Testis (tissue), 2 donors: ENCODE data around the gene PROM2.

Experiments
- POLR2A ChIP-seq: fragments of 450-650 bp; IDR thresholded peaks from one replicate; pipeline ENCODE4 v1.6.1; 2017; ENCODE audit warnings: antibody characterized with exemption, mild to moderate bottlenecking, moderate library complexity
- TF ChIP-seq, protein P1 (sequence below), 3 experiments: fragments of 450-650 bp in 2 of 3; fragments of 200-600 bp in 1 of 3; sonication (generic) in 1 of 3; IDR thresholded peaks; one replicate each; pipeline ENCODE4 v1.5.1; 2016 to 2019; ENCODE audit warnings: antibody characterized with exemption in 3 of 3, mild to moderate bottlenecking in 2 of 3, moderate library complexity in 1 of 3

GRCh38 chr2:95334916-95335641 lies 60.8 kb downstream of the PROM2 start:
- TF ChIP-seq, protein P1, sequence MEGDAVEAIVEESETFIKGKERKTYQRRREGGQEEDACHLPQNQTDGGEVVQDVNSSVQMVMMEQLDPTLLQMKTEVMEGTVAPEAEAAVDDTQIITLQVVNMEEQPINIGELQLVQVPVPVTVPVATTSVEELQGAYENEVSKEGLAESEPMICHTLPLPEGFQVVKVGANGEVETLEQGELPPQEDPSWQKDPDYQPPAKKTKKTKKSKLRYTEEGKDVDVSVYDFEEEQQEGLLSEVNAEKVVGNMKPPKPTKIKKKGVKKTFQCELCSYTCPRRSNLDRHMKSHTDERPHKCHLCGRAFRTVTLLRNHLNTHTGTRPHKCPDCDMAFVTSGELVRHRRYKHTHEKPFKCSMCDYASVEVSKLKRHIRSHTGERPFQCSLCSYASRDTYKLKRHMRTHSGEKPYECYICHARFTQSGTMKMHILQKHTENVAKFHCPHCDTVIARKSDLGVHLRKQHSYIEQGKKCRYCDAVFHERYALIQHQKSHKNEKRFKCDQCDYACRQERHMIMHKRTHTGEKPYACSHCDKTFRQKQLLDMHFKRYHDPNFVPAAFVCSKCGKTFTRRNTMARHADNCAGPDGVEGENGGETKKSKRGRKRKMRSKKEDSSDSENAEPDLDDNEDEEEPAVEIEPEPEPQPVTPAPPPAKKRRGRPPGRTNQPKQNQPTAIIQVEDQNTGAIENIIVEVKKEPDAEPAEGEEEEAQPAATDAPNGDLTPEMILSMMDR (IDR thresholded peaks at IDR 0.05) = no peak
- TF ChIP-seq POLR2A = no peak
